GM12878 (cell line): ENCODE results near the gene NIN. TPM values are rescaled to one million over a fixed set of nuclear protein-coding genes. Genes with fewer than 3 reads are reported as not detected.

Source experiments
- ATAC-seq: fragments of 200-7000 bp; cut with Tn5 transposase; 3 replicates; pipeline ENCODE4 v1.9.1; 2020; ENCODE audit warnings: mild to moderate bottlenecking, moderate library complexity
- BruUV-seq: library from RNA; stranded (reverse); fragments of 400-500 nt; replicated peaks from 2 replicates; lab custom pipeline; 2021; lab: Mats Ljungman, UMichigan
- CTCF ChIA-PET: fragments of 300-600 bp; sonication (Branson Sonifier 250); formaldehyde crosslinking; extraction: SDS; loops from one replicate; lab custom pipeline; 2021; ENCODE audit warnings: inconsistent platforms; lab: Yijun Ruan, JAX
- POLR2A ChIA-PET: fragments of 350-600 bp; formaldehyde crosslinking; extraction: SDS; loops from one replicate; lab custom pipeline; 2021; ENCODE audit warnings: inconsistent platforms; lab: Charles Lee
- RAD21 ChIA-PET: fragments of 300-600 bp; sonication (Branson Sonifier 250); formaldehyde crosslinking; loops from one replicate; lab custom pipeline; 2023; ENCODE audit warnings: antibody characterized with exemption; ENCODE audit not compliant: unreplicated experiment; lab: Charles Lee
- SMC1A ChIA-PET: fragments of 300-600 bp; sonication (Branson Sonifier 250); formaldehyde crosslinking; loops from one replicate; lab custom pipeline; 2023; ENCODE audit not compliant: unreplicated experiment, uncharacterized antibody; lab: Charles Lee
- DNase-seq: peaks from one replicate; pipeline ENCODE4 v3.0.0-alpha.2; 2011; ENCODE audit warnings: low read depth, low spot score
- FAIRE-seq: peaks from 3 replicates; lab custom pipeline; 2011; peaks lifted over from hg19 to GRCh38; lab: Jason Lieb, UNC
- H2AFZ ChIP-seq: 2 replicates; pipeline ENCODE4 v1.6.0; 2011; ENCODE audit warnings: low read depth, low read length, control low read depth; ENCODE audit not compliant: control insufficient read depth
- H3K27ac ChIP-seq: 2 replicates; pipeline ENCODE4 v1.5.1; 2011; ENCODE audit warnings: control low read depth; ENCODE audit not compliant: control insufficient read depth, insufficient read depth
- H3K27me3 ChIP-seq, 2 experiments: replicated peaks in 1 of 2; 2 replicates each; pipeline versions ENCODE4 v1.6.0 to v1.6.1; 2011; ENCODE audit warnings: low read length in 1 of 2; ENCODE audit not compliant: control insufficient read depth in 2 of 2, insufficient read depth in 2 of 2
- H3K36me3 ChIP-seq, 2 experiments: 2 replicates each; pipeline ENCODE4 v1.5.1; 2011; ENCODE audit warnings: low read length in 1 of 2; ENCODE audit not compliant: control insufficient read depth in 2 of 2, insufficient read depth in 2 of 2
- H3K4me1 ChIP-seq: 2 replicates; pipeline ENCODE4 v1.6.1; 2011; ENCODE audit warnings: mild to moderate bottlenecking, low read length, moderate library complexity, mixed read lengths; ENCODE audit not compliant: control insufficient read depth, insufficient read depth
- H3K4me2 ChIP-seq: 2 replicates; pipeline ENCODE4 v1.6.0; 2011; ENCODE audit warnings: control low read depth; ENCODE audit not compliant: control insufficient read depth, insufficient read depth
- H3K4me3 ChIP-seq: fragments of 200-600 bp; sonication (generic); 2 replicates; pipeline ENCODE4 v1.5.1; 2016
- H3K79me2 ChIP-seq: 2 replicates; pipeline ENCODE4 v1.6.0; 2011; ENCODE audit warnings: low read length; ENCODE audit not compliant: control insufficient read depth, insufficient read depth
- H3K9ac ChIP-seq: 2 replicates; pipeline ENCODE4 v1.8.0; 2011; ENCODE audit warnings: low read length, control low read depth, mixed read lengths; ENCODE audit not compliant: control insufficient read depth, insufficient read depth
- H3K9me3 ChIP-seq: replicated peaks from 3 replicates; pipeline ENCODE4 v1.5.1; 2011; ENCODE audit warnings: mild to moderate bottlenecking, low read length; ENCODE audit not compliant: control insufficient read depth, insufficient read depth
- H4K20me1 ChIP-seq: 2 replicates; pipeline ENCODE4 v1.6.0; 2011; ENCODE audit not compliant: control insufficient read depth, insufficient read depth
- BRCA1 ChIP-seq: IDR thresholded peaks from 2 replicates; pipeline ENCODE4 v1.6.1; 2011; ENCODE audit warnings: low read depth, low read length, improper control_type of control experiment
- EED ChIP-seq: sonication (generic); IDR thresholded peaks from 2 replicates; pipeline ENCODE4 v1.6.1; 2016; ENCODE audit warnings: antibody characterized with exemption, low read depth
- ETV6 ChIP-seq, 2 experiments: fragments of 450-650 bp in 1 of 2; IDR thresholded peaks in 1 of 2; conservative IDR thresholded peaks in 1 of 2; 2 replicates each; pipeline ENCODE4 v1.6.1; 2014; ENCODE audit warnings: antibody characterized with exemption in 1 of 2, borderline replicate concordance in 1 of 2, low read depth in 1 of 2, mild to moderate bottlenecking in 1 of 2, moderate library complexity in 1 of 2
- FOXM1 ChIP-seq: IDR thresholded peaks from 2 replicates; pipeline ENCODE4 v1.6.1; 2012; ENCODE audit warnings: low read depth, mild to moderate bottlenecking, inconsistent platforms, low read length, moderate library complexity
- NFXL1 ChIP-seq: fragments of 450-650 bp; IDR thresholded peaks from 2 replicates; pipeline ENCODE4 v1.6.1; 2017; ENCODE audit warnings: antibody characterized with exemption, mild to moderate bottlenecking, borderline replicate concordance
- POLR2AphosphoS2 ChIP-seq: IDR thresholded peaks from 2 replicates; pipeline ENCODE4 v1.6.1; 2011; ENCODE audit warnings: low read depth, mild to moderate bottlenecking, low read length, improper control_type of control experiment, moderate library complexity
- POU2F2 ChIP-seq: IDR thresholded peaks from 3 replicates; pipeline ENCODE4 v1.6.1; 2011; ENCODE audit warnings: low read depth, mild to moderate bottlenecking, low read length, borderline replicate concordance
- ZBTB11 ChIP-seq: fragments of 450-650 bp; formaldehyde crosslinking; IDR thresholded peaks from 2 replicates; pipeline ENCODE4 v1.5.0; 2022; ENCODE audit warnings: mild to moderate bottlenecking, missing genetic modification characterization
- WGBS: methylation state at CpG from one replicate; pipeline ENCODE4 v1.1.6; 2016; ENCODE audit warnings: low lambda C conversion rate; ENCODE audit not compliant: insufficient replicate concordance, insufficient coverage; ENCODE audit errors: missing lambda C conversion rate; 5-methylcytosine and 5-hydroxymethylcytosine counted together
- in situ Hi-C: fragments of 300-500 bp; cut with MboI; formaldehyde crosslinking; loops from 9 replicates; pipeline ENCODE4 v1.14.3; 2018; ENCODE audit warnings: mixed read lengths
- intact Hi-C: fragments of 100-400 bp; cut with micrococcal nuclease; formaldehyde crosslinking; loops from one replicate; pipeline ENCODE4 v1.14.2; 2022; ENCODE audit not compliant: unreplicated experiment
- polyA plus RNA-seq, 11 experiments: library from polyadenylated mRNA; depleted of rRNA in 4 of 11; unstranded in 6 of 11; stranded (reverse) in 5 of 11; fragments of >200 nt; fragmentation: Nextera tagmentation in 4 of 11; fragmentation: Illumina TruSeq in 1 of 11; extraction: Ambion mirVana in 4 of 11; extraction: Trizol in 1 of 11; gene quantifications; 1 replicate in 1 of 11; 2 replicates in 10 of 11; pipeline versions ENCODE4 v1.2.1 to v1.2.3, GENCODE V29; 2011 to 2016; ENCODE audit warnings: inconsistent platforms in 2 of 11, missing spikeins in 2 of 11, low read depth in 1 of 11
- total RNA-seq, 4 experiments: library from RNA; depleted of rRNA in 3 of 4; stranded (reverse); fragments of >200 nt in 3 of 4; fragmentation: Illumina TruSeq in 1 of 4; extraction: Trizol in 1 of 4; gene quantifications; 2 replicates each; pipeline versions ENCODE4 v1.2.1 to v1.2.3, GENCODE V29; 2013 to 2021
- TF ChIP-seq, protein P1 (sequence below): fragments of 450-650 bp; IDR thresholded peaks from 2 replicates; pipeline ENCODE4 v1.6.1; 2017; ENCODE audit warnings: mild to moderate bottlenecking, low read depth, inconsistent platforms; ENCODE audit not compliant: poor library complexity, severe bottlenecking

The NIN gene
- total and polyA plus RNA-seq, 10 of the 15 experiments (the other 5 are each of a cell fraction or from before 2014, with no cell fraction given): 16.2 to 135 (median 70.3) TPM

DNA sequence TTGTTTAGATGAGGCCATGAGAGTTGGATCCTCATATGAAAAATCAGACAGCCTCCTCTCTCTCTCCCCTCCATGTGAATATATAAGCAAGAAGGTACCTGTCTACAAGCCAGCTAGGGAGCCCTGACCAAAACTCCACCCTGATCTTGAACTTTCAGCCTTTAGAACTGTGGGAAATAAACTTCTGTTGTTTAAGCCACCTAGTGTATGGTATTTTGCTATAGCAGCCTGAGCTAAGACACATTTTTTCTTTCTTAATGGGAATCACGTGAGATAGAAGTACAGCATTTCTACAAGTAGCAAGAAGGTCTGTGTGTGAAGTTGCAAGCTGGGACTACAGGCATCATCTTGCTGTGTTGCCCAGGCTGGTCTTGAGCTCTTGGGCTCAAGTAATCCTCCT is 24.6 kb upstream of the NIN start:
- Histone ChIP-seq H3K9ac (no peak overlapping the region), H3K79me2 (no peaks in the 10 kb centered on the region), H2AFZ (no peak overlapping the region), H3K27ac (no peak overlapping the region), H3K4me3 (no peak overlapping the region), H3K4me1 (peaks cover 9% of the 10 kb centered on the region), H3K9me3 (no peaks in the 10 kb centered on the region), H4K20me1 (no peaks in the 10 kb centered on the region), H3K36me3 (no peaks in the 10 kb centered on the region), H3K4me2 (no peak overlapping the region), H3K27me3 (no peaks in the 10 kb centered on the region)
- ChIA-PET POLR2A (no interaction called here), SMC1A (interaction anchor here (2.0 to 11.9 kb wide), 2 partner anchors 16 to 63 kb away, joined by 5 to 233 read pairs; no protein-coding TSS in a partner anchor), RAD21 (interaction anchor here (1.2 to 1.7 kb wide), 3 partner anchors 16 to 78 kb away, joined by 4 to 6 read pairs (median 4); no protein-coding TSS in a partner anchor), CTCF (interaction anchor here (7.4 to 13.4 kb wide), 3 partner anchors 26 to 80 kb away, joined by 98 to 317 read pairs (median 237); partner anchors contain the start of gene NIN)
- no TSS peak for BruUV-seq
- intact Hi-C loops: no loop called here
- WGBS: 56% methylated on average over 1 of the region's 1 CpG
- TF ChIP-seq EED: no peak
- no peak for TF ChIP-seq POLR2AphosphoS2
- FAIRE-seq: no peak
- DNase-seq: no peak
- ATAC-seq: no peak
- in situ Hi-C loops: loop anchor here (5.0 to 25.0 kb wide), 2 partner anchors 68 to 243 kb away; no protein-coding TSS in a partner anchor

DNA sequence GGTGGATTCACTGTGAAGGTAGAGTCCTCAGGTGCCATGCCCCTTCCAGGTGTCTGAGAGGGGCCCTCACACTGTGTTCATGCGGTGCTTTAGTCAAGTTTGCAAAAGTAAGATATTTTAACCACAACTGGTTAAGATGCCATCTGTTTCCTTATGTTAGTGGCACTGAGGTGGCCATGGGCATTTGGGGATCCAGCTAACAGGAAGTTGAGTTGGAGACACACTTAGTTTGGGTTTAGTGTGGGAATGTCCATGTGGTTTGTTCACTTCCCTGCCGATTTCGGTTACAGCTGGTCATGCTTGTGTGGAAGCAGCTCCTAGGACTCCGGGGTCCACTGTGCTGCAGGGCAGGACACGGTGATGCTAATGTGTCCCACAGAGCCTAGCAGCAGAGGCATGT is 23.6 kb upstream of the NIN start:
- WGBS: 41% methylated on average over 5 of the region's 5 CpGs
- RAD21 ChIA-PET: interaction anchor here (0.7 kb wide), 1 partner anchor 27 kb away, joined by 3 read pairs; no protein-coding TSS in a partner anchor
- CTCF ChIA-PET: interaction anchor here (7.4 to 12.4 kb wide), 2 partner anchors 25 to 65 kb away, joined by 98 to 237 read pairs; partner anchors contain the start of gene NIN
- peaks cover 4% of the 10 kb centered on the region for H3K4me1 ChIP-seq
- H3K4me2 ChIP-seq: no peak overlapping the region
- no peaks in the 10 kb centered on the region for H3K27me3 ChIP-seq
- ATAC-seq: no peak
- H3K4me3 ChIP-seq: no peak overlapping the region
- H3K9ac ChIP-seq: no peak overlapping the region
- H3K79me2 ChIP-seq: no peaks in the 10 kb centered on the region
- H3K9me3 ChIP-seq: no peaks in the 10 kb centered on the region
- no peak for FAIRE-seq
- no peaks in the 10 kb centered on the region for H3K36me3 ChIP-seq
- H2AFZ ChIP-seq: no peak overlapping the region
- POLR2A ChIA-PET: interaction anchor here (0.9 kb wide), 1 partner anchor 27 kb away, joined by 3 read pairs; no protein-coding TSS in a partner anchor
- in situ Hi-C loops (loop anchor here (25.0 kb wide), 1 partner anchor 242 kb away; no protein-coding TSS in a partner anchor), intact Hi-C loops (no loop called here)
- SMC1A ChIA-PET: interaction anchor here (0.8 to 11.9 kb wide), 3 partner anchors 26 to 77 kb away, joined by 3 to 233 read pairs (median 4); no protein-coding TSS in a partner anchor
- no peak for DNase-seq
- no peak overlapping the region for H3K27ac ChIP-seq
- H4K20me1 ChIP-seq: no peaks in the 10 kb centered on the region
- no TSS peak for BruUV-seq
- TF ChIP-seq ZBTB11 (CRISPR knock-in tag): no peak
- TF ChIP-seq FOXM1: no peak
- TF ChIP-seq ETV6 (conservative IDR thresholded peaks at IDR 0.05 in 1 of 2, IDR thresholded peaks at IDR 0.05 in 1 of 2; ENCODE audit: borderline replicate concordance in 1 of 2, low read depth in 1 of 2): no peak
- TF ChIP-seq NFXL1: no peak
- TF ChIP-seq, protein P1, sequence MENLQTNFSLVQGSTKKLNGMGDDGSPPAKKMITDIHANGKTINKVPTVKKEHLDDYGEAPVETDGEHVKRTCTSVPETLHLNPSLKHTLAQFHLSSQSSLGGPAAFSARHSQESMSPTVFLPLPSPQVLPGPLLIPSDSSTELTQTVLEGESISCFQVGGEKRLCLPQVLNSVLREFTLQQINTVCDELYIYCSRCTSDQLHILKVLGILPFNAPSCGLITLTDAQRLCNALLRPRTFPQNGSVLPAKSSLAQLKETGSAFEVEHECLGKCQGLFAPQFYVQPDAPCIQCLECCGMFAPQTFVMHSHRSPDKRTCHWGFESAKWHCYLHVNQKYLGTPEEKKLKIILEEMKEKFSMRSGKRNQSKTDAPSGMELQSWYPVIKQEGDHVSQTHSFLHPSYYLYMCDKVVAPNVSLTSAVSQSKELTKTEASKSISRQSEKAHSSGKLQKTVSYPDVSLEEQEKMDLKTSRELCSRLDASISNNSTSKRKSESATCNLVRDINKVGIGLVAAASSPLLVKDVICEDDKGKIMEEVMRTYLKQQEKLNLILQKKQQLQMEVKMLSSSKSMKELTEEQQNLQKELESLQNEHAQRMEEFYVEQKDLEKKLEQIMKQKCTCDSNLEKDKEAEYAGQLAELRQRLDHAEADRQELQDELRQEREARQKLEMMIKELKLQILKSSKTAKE: no peak
- TF ChIP-seq BRCA1: no peak
- TF ChIP-seq POU2F2: no peak
